Progenitor cell of endocrine pancreas (in vitro differentiated cells): ENCODE results near the gene CAMK2D. TPM values are rescaled to one million over a fixed set of nuclear protein-coding genes. Genes with fewer than 3 reads are reported as not detected.

Experiments used
- DNase-seq: peaks from one replicate; pipeline ENCODE4 v3.0.0; 2021; ENCODE audit warnings: low spot score; ENCODE audit not compliant: unreplicated experiment
- H3K27ac Mint-ChIP-seq: 2 replicates; pipeline ENCODE4 v1.8.0; 2021; ENCODE audit warnings: mild to moderate bottlenecking, moderate library complexity, mixed read lengths
- H3K27me3 Mint-ChIP-seq: 2 replicates; pipeline ENCODE4 v1.8.0; 2021; ENCODE audit warnings: mixed read lengths
- H3K36me3 Mint-ChIP-seq: 2 replicates; pipeline ENCODE4 v1.8.0; 2022; ENCODE audit warnings: mixed read lengths; ENCODE audit not compliant: insufficient read depth
- H3K4me1 Mint-ChIP-seq: 2 replicates; pipeline ENCODE4 v1.8.0; 2021; ENCODE audit warnings: low read depth, mixed read lengths
- H3K4me3 Mint-ChIP-seq: 2 replicates; pipeline ENCODE4 v1.8.0; 2021; ENCODE audit warnings: low read depth, mild to moderate bottlenecking, moderate library complexity, mixed read lengths
- H3K9me3 Mint-ChIP-seq: 2 replicates; pipeline ENCODE4 v1.8.0; 2021; ENCODE audit warnings: low read depth, mixed read lengths
- CTCF ChIP-seq: fragments of 200-600 bp; sonication (generic); IDR thresholded peaks from one replicate; pipeline ENCODE4 v1.5.0; 2021; ENCODE audit warnings: antibody characterized with exemption, mild to moderate bottlenecking; ENCODE audit not compliant: unreplicated experiment
- total RNA-seq: library from RNA; stranded (reverse); gene quantifications from 2 replicates; pipeline ENCODE4 v1.2.1, GENCODE V29; 2021

Gene CAMK2D
- total RNA-seq, 1 donor from 2014 or later: 74.4 TPM

DNA sequence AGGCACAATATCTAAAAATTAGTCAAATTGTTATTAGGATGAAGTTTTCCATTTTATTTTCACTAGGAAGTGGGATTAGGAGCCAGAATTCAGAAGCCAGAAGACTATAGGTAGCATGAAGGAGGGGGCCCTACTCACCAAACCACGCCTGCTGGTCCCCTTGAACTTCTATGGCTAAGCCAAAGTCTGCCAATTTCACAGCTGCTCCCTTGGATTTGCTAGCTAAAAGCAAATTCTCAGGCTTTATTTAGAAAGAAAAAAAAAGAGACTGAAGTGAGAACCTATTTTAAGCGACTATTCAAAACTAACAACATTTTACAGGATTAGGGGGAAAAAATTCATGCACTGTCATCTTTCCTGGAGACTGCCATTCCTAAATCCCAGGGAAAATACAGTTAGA lies 224.3 kb downstream of the CAMK2D start:
- H3K27me3 Mint-ChIP-seq: no peaks in the 10 kb centered on the region
- no peak for DNase-seq
- H3K4me3 Mint-ChIP-seq: no peak overlapping the region
- H3K4me1 Mint-ChIP-seq: peaks cover 10% of the 10 kb centered on the region
- H3K36me3 Mint-ChIP-seq: peaks cover 9% of the 10 kb centered on the region
- H3K9me3 Mint-ChIP-seq: no peaks in the 10 kb centered on the region
- no peak for TF ChIP-seq CTCF
- no peak overlapping the region for H3K27ac Mint-ChIP-seq

DNA sequence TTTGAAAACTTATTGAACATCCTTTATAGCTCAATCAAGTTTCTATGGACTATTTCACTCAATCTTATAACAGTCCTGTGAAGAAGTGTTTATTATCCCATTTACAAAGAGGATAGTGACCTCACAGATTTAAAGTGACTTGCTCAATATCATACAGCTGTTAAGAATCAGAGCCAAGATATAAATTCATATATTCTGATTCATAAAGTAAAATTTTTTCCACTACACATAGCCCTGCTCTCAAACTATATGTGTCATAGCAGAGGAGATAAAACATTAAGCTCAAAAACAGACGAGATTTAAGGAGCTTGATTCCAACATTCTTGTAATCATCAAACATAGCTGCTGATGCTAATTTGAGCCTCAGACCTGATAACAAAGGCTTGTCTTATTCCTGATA lies 226.8 kb downstream of the CAMK2D start:
- H3K27ac Mint-ChIP-seq: no peak overlapping the region

GRCh38 chr4:113531572-113531971 lies 230.0 kb downstream of the CAMK2D start:
- DNase-seq: no peak
- Mint-ChIP-seq H3K4me3 (no peak overlapping the region), H3K27me3 (no peaks in the 10 kb centered on the region), H3K9me3 (no peaks in the 10 kb centered on the region), H3K27ac (no peak overlapping the region), H3K36me3 (peaks cover 15% of the 10 kb centered on the region), H3K4me1 (no peaks in the 10 kb centered on the region)
- TF ChIP-seq CTCF: no peak

More for the DNA sequence above, 226.8 kb downstream of the CAMK2D start:
- no peak for TF ChIP-seq CTCF
- no peaks in the 10 kb centered on the region for H3K9me3 Mint-ChIP-seq
- peaks cover 14% of the 10 kb centered on the region for H3K36me3 Mint-ChIP-seq
- H3K27me3 Mint-ChIP-seq: no peaks in the 10 kb centered on the region
- H3K4me1 Mint-ChIP-seq: peaks cover 6% of the 10 kb centered on the region
- DNase-seq: no peak
- no peak overlapping the region for H3K4me3 Mint-ChIP-seq

GRCh38 chr4:113528395-113528794 lies 233.1 kb downstream of the CAMK2D start:
- peaks cover 17% of the 10 kb centered on the region for H3K36me3 Mint-ChIP-seq
- TF ChIP-seq CTCF: no peak
- no peak overlapping the region for H3K27ac Mint-ChIP-seq
- H3K27me3 Mint-ChIP-seq: no peaks in the 10 kb centered on the region
- no peak overlapping the region for H3K4me3 Mint-ChIP-seq
- DNase-seq: no peak
- no peaks in the 10 kb centered on the region for H3K9me3 Mint-ChIP-seq
- no peaks in the 10 kb centered on the region for H3K4me1 Mint-ChIP-seq

GRCh38 chr4:113525521-113525920 lies 236.0 kb downstream of the CAMK2D start:
- Mint-ChIP-seq H3K27ac (no peak overlapping the region), H3K9me3 (no peaks in the 10 kb centered on the region), H3K36me3 (peaks cover 12% of the 10 kb centered on the region), H3K4me1 (no peaks in the 10 kb centered on the region), H3K4me3 (no peak overlapping the region), H3K27me3 (no peaks in the 10 kb centered on the region)
- no peak for DNase-seq
- TF ChIP-seq CTCF: no peak
